Tibial nerve (tissue), 3 donors: ENCODE results near the gene SPTBN5.

Experiments used
- POLR2A ChIP-seq, 2 donors: fragments of 450-650 bp; IDR thresholded peaks; one replicate each; pipeline ENCODE4 v1.6.1; 2017; ENCODE audit warnings: antibody characterized with exemption in 2 of 2, mild to moderate bottlenecking in 2 of 2, moderate library complexity in 2 of 2
- TF ChIP-seq, protein P1 (sequence below), 5 experiments: fragments of 200-600 bp in 3 of 5; fragments of 450-650 bp in 2 of 5; sonication (generic) in 3 of 5; IDR thresholded peaks; one replicate each; pipeline ENCODE4 v1.5.1; 2016 to 2019; ENCODE audit warnings: antibody characterized with exemption in 5 of 5, mild to moderate bottlenecking in 3 of 5, moderate library complexity in 2 of 5

DNA sequence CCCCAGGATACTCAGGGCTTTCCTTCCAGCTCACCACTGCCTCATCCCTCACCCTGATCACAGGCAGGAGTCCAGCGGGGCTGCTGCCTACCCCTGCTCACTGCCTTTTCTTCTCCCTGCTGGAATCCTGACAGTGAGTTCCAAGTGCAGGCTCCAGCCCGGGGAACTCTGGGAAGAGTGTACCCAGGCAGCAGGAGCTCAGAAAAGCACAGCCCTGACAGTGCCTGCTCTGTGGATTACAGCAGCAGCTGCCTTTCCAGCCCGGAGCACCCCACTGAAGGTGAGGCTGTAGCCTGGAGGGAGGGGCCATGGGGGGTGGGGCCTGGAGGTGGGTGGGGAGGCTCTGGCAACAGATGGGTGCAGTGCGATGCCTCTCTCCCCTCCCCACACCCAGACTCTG is 72.0 kb downstream of the SPTBN5 start:
- TF ChIP-seq, protein P1, sequence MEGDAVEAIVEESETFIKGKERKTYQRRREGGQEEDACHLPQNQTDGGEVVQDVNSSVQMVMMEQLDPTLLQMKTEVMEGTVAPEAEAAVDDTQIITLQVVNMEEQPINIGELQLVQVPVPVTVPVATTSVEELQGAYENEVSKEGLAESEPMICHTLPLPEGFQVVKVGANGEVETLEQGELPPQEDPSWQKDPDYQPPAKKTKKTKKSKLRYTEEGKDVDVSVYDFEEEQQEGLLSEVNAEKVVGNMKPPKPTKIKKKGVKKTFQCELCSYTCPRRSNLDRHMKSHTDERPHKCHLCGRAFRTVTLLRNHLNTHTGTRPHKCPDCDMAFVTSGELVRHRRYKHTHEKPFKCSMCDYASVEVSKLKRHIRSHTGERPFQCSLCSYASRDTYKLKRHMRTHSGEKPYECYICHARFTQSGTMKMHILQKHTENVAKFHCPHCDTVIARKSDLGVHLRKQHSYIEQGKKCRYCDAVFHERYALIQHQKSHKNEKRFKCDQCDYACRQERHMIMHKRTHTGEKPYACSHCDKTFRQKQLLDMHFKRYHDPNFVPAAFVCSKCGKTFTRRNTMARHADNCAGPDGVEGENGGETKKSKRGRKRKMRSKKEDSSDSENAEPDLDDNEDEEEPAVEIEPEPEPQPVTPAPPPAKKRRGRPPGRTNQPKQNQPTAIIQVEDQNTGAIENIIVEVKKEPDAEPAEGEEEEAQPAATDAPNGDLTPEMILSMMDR (IDR thresholded peaks at IDR 0.05), result no peak
- no peak for TF ChIP-seq POLR2A (IDR thresholded peaks at IDR 0.05)
